Keratinocyte (primary cell): Measurements from ENCODE around the gene BCAS3. TPM values are rescaled to one million over a fixed set of nuclear protein-coding genes. Genes with fewer than 3 reads are reported as not detected.

Source experiments
- DNase-seq: peaks from one replicate; pipeline ENCODE4 v3.0.0-alpha.2; 2011; ENCODE audit warnings: low read depth, missing footprints, low spot score
- FAIRE-seq: peaks from 2 replicates; lab custom pipeline; 2011; peaks lifted over from hg19 to GRCh38; lab: Jason Lieb, UNC
- H2AFZ ChIP-seq: 2 replicates; pipeline ENCODE4 v1.6.0; 2012; ENCODE audit warnings: low read length, control low read depth, inconsistent platforms; ENCODE audit not compliant: control insufficient read depth
- H3K27ac ChIP-seq: 2 replicates; pipeline ENCODE4 v1.5.1; 2011; ENCODE audit warnings: low read length; ENCODE audit not compliant: control insufficient read depth, insufficient read depth
- H3K27me3 ChIP-seq: 3 replicates; pipeline ENCODE4 v1.6.0; 2011; ENCODE audit warnings: low read length; ENCODE audit not compliant: control insufficient read depth, insufficient read depth; ENCODE audit errors: extremely low read depth
- H3K36me3 ChIP-seq, 2 experiments: 2 replicates in 1 of 2; 3 replicates in 1 of 2; pipeline ENCODE4 v1.5.1; 2011; ENCODE audit warnings: low read length in 2 of 2, mild to moderate bottlenecking in 1 of 2; ENCODE audit not compliant: control insufficient read depth in 2 of 2, insufficient read depth in 2 of 2; ENCODE audit errors: extremely low read depth in 1 of 2
- H3K4me1 ChIP-seq: 3 replicates; pipeline ENCODE4 v1.5.1; 2011; ENCODE audit warnings: low read length; ENCODE audit not compliant: control insufficient read depth, insufficient read depth; ENCODE audit errors: extremely low read depth
- H3K4me2 ChIP-seq: 3 replicates; pipeline ENCODE4 v1.6.0; 2011; ENCODE audit warnings: low read depth, low read length; ENCODE audit not compliant: control insufficient read depth, insufficient read depth; ENCODE audit errors: extremely low read depth
- H3K4me3 ChIP-seq, 3 experiments: fragments of 200-600 bp in 1 of 3; sonication (generic) in 1 of 3; 2 replicates in 2 of 3; 3 replicates in 1 of 3; pipeline ENCODE4 v1.5.1; 2011 to 2016; ENCODE audit warnings: low read length in 3 of 3, mild to moderate bottlenecking in 3 of 3, control low read depth in 2 of 3, inconsistent platforms in 1 of 3, low read depth in 1 of 3, mixed read lengths in 1 of 3, mixed run types in 1 of 3, moderate library complexity in 1 of 3; ENCODE audit not compliant: control insufficient read depth in 2 of 3, insufficient read depth in 2 of 3; ENCODE audit errors: extremely low read depth in 1 of 3
- H3K79me2 ChIP-seq: 2 replicates; pipeline ENCODE4 v1.6.0; 2012; ENCODE audit warnings: low read length; ENCODE audit not compliant: control insufficient read depth, insufficient read depth
- H3K9ac ChIP-seq: 3 replicates; pipeline ENCODE4 v1.6.0; 2011; ENCODE audit warnings: low read length; ENCODE audit not compliant: control insufficient read depth, insufficient read depth; ENCODE audit errors: extremely low read depth
- H3K9me1 ChIP-seq: 3 replicates; pipeline ENCODE4 v1.6.0; 2011; ENCODE audit warnings: low read length; ENCODE audit not compliant: control insufficient read depth, insufficient read depth; ENCODE audit errors: extremely low read depth
- H3K9me3 ChIP-seq: 2 replicates; pipeline ENCODE4 v1.5.1; 2012; ENCODE audit warnings: low read depth, low read length; ENCODE audit not compliant: control insufficient read depth
- H4K20me1 ChIP-seq: 3 replicates; pipeline ENCODE4 v1.6.0; 2011; ENCODE audit warnings: low read length; ENCODE audit not compliant: control insufficient read depth, insufficient read depth; ENCODE audit errors: extremely low read depth
- CTCF ChIP-seq, 3 experiments: IDR thresholded peaks in 1 of 3; conservative IDR thresholded peaks in 1 of 3; optimal IDR thresholded peaks in 1 of 3; 2 replicates in 2 of 3; 3 replicates in 1 of 3; pipeline versions ENCODE3 to v1.5.1; 2011; ENCODE audit warnings: low read length in 3 of 3, mild to moderate bottlenecking in 3 of 3, moderate library complexity in 2 of 3, control low read depth in 1 of 3, inconsistent platforms in 1 of 3; ENCODE audit not compliant: insufficient read depth in 2 of 3; ENCODE audit errors: extremely low read depth in 1 of 3
- EZH2 ChIP-seq: IDR thresholded peaks from one replicate; pipeline ENCODE4 v1.6.1; 2012; ENCODE audit warnings: inconsistent platforms, mild to moderate bottlenecking, low read length, moderate library complexity
- dilution Hi-C: fragments of 300-500 bp; cut with MboI; formaldehyde crosslinking; loops from one replicate; pipeline ENCODE4 v1.7.0; 2020; ENCODE audit warnings: low sequenced_read_pairs; ENCODE audit not compliant: extremely low pct_ligation_motif_present
- polyA plus RNA-seq, 5 experiments: library from polyadenylated mRNA; depleted of rRNA in 3 of 5; stranded (reverse) in 3 of 5; stranded (forward) in 1 of 5; unstranded in 1 of 5; fragments of >200 nt; gene quantifications; 1 replicate in 1 of 5; 2 replicates in 3 of 5; 3 replicates in 1 of 5; pipeline versions ENCODE4 v1.2.1 to v1.2.3, GENCODE V29; 2011 to 2012; ENCODE audit warnings: missing spikeins in 2 of 5, low read depth in 1 of 5, low replicate concordance in 1 of 5

BCAS3 gene
- polyA plus RNA-seq, 1 donor (not counting 4 experiments of a cell fraction or from before 2014, with no cell fraction given): 11.8 TPM

GRCh38 chr17:61390479-61390791 is 712.8 kb downstream of the BCAS3 start:
- no peak for DNase-seq

GRCh38 chr17:61391595-61392291 is 714.1 kb downstream of the BCAS3 start:
- no peak overlapping the region for H2AFZ ChIP-seq
- H3K9me1 ChIP-seq: no peaks in the 10 kb centered on the region
- peaks cover 41% of the 10 kb centered on the region for H3K27me3 ChIP-seq
- H3K4me2 ChIP-seq: no peak overlapping the region
- H3K4me1 ChIP-seq: no peaks in the 10 kb centered on the region
- DNase-seq (no peak), FAIRE-seq (no peak)
- TF ChIP-seq EZH2 (no peak), CTCF (optimal IDR thresholded peaks at IDR 0.05 in 1 of 3, IDR thresholded peaks at IDR 0.05 in 1 of 3, conservative IDR thresholded peaks at IDR 0.05 in 1 of 3; ENCODE audit: extremely low read depth in 1 of 3, insufficient read depth in 2 of 3, low read length in 3 of 3) (no peak)
- H3K9me3 ChIP-seq: no peaks in the 10 kb centered on the region
- H3K4me3 ChIP-seq: no peak overlapping the region
- dilution Hi-C loops: no loop called here
- H3K36me3 ChIP-seq: no peaks in the 10 kb centered on the region
- H4K20me1 ChIP-seq: no peaks in the 10 kb centered on the region
- H3K9ac ChIP-seq: no peak overlapping the region
- no peak overlapping the region for H3K27ac ChIP-seq
- no peaks in the 10 kb centered on the region for H3K79me2 ChIP-seq

More at GRCh38 chr17:61390479-61390791, 712.8 kb downstream of the BCAS3 start:
- FAIRE-seq: no peak
- Histone ChIP-seq H3K9ac (no peak overlapping the region), H4K20me1 (no peaks in the 10 kb centered on the region), H3K4me1 (no peaks in the 10 kb centered on the region), H3K27ac (no peak overlapping the region), H3K4me3 (no peak overlapping the region), H3K9me1 (no peaks in the 10 kb centered on the region), H3K4me2 (no peak overlapping the region), H3K36me3 (no peaks in the 10 kb centered on the region), H3K9me3 (no peaks in the 10 kb centered on the region), H3K27me3 (peaks cover 27% of the 10 kb centered on the region), H3K79me2 (no peaks in the 10 kb centered on the region), H2AFZ (no peak overlapping the region)
- TF ChIP-seq CTCF (optimal IDR thresholded peaks at IDR 0.05 in 1 of 3, IDR thresholded peaks at IDR 0.05 in 1 of 3, conservative IDR thresholded peaks at IDR 0.05 in 1 of 3; ENCODE audit: extremely low read depth in 1 of 3, insufficient read depth in 2 of 3, low read length in 3 of 3): no peak
- no peak for TF ChIP-seq EZH2
- dilution Hi-C loops: no loop called here
